HepG2 (cell line): ENCODE data around the gene ARFGEF2.

Source experiments
- CTCF ChIP-seq: sonication (generic); formaldehyde crosslinking; IDR thresholded peaks from 2 replicates; pipeline ENCODE4 v1.5.0; 2020; ENCODE audit warnings: mild to moderate bottlenecking, missing genetic modification reagents, moderate library complexity
- DPF2 ChIP-seq: sonication (generic); formaldehyde crosslinking; IDR thresholded peaks from 2 replicates; pipeline ENCODE4 v1.4.0; 2020; ENCODE audit warnings: mild to moderate bottlenecking, low read depth, missing genetic modification reagents, borderline replicate concordance
- KDM5B ChIP-seq: sonication (generic); formaldehyde crosslinking; IDR thresholded peaks from 2 replicates; pipeline ENCODE4 v1.4.0; 2020; ENCODE audit warnings: missing genetic modification reagents, mild to moderate bottlenecking, borderline replicate concordance
- ZNF18 ChIP-seq: sonication (generic); formaldehyde crosslinking; IDR thresholded peaks from 2 replicates; pipeline ENCODE4 v1.8.0; 2022; ENCODE audit warnings: mild to moderate bottlenecking, missing genetic modification reagents; ENCODE audit not compliant: insufficient replicate concordance

- TF ChIP-seq KDM5B (CRISPR knock-in tag) (no peak), DPF2 (CRISPR knock-in tag) (no peak), ZNF18 (CRISPR knock-in tag) (no peak), CTCF (CRISPR knock-in tag) (no peak)
These were observed 102.7 kb downstream of the ARFGEF2 start for GRCh38 chr20:49024220-49024619.
